Right lobe of liver (tissue), 4 donors: ENCODE results near the gene PHF2.

Experiments used
- POLR2A ChIP-seq: fragments of 450-650 bp; IDR thresholded peaks from one replicate; pipeline ENCODE4 v1.6.1; 2017; ENCODE audit warnings: antibody characterized with exemption, mild to moderate bottlenecking
- TF ChIP-seq, protein P1 (sequence below), 4 donors: fragments of 200-600 bp in 3 of 4; fragments of 450-650 bp in 1 of 4; IDR thresholded peaks; one replicate each; pipeline versions ENCODE4 v1.5.1 to v1.8.0; 2016 to 2022; ENCODE audit warnings: antibody characterized with exemption in 4 of 4, mild to moderate bottlenecking in 2 of 4
- donor health status: DM: no; HTN: no; CAD: no.
- donor health status: DM: no; HTN: no; CAD: no.
- donor health status: DM: no; HTN: yes; CAD: no.

DNA sequence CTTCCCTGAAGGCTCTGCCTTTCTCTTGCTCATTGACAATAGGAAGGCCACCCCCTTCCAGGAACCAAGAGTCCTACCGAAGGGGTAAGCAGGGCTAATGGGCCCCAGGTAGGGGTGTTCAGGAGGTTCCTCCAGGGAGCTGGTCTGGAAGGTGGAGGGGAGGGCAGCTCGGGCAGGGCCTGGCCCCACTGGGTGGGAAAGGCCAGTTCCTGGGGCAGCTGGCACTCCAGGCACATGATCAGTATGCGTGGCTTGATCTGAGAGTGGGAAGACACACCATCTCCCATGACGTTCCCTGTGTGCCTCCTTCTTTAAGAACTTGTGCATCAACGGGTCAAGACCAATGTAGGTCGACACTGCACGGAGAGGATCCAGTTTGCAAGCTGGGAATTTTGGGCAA, 149.8 kb downstream of the PHF2 start:
- TF ChIP-seq, protein P1, sequence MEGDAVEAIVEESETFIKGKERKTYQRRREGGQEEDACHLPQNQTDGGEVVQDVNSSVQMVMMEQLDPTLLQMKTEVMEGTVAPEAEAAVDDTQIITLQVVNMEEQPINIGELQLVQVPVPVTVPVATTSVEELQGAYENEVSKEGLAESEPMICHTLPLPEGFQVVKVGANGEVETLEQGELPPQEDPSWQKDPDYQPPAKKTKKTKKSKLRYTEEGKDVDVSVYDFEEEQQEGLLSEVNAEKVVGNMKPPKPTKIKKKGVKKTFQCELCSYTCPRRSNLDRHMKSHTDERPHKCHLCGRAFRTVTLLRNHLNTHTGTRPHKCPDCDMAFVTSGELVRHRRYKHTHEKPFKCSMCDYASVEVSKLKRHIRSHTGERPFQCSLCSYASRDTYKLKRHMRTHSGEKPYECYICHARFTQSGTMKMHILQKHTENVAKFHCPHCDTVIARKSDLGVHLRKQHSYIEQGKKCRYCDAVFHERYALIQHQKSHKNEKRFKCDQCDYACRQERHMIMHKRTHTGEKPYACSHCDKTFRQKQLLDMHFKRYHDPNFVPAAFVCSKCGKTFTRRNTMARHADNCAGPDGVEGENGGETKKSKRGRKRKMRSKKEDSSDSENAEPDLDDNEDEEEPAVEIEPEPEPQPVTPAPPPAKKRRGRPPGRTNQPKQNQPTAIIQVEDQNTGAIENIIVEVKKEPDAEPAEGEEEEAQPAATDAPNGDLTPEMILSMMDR (IDR thresholded peaks at IDR 0.05): no peak
- no peak for TF ChIP-seq POLR2A
